ENCODE measurements around the gene LAMP1.
"Not testable (repeated sequence)": the region's sequence is repeated elsewhere in the genome, so short reads cannot be mapped to it uniquely, and the experiment has no call there.

Gene LAMP1

DNA sequence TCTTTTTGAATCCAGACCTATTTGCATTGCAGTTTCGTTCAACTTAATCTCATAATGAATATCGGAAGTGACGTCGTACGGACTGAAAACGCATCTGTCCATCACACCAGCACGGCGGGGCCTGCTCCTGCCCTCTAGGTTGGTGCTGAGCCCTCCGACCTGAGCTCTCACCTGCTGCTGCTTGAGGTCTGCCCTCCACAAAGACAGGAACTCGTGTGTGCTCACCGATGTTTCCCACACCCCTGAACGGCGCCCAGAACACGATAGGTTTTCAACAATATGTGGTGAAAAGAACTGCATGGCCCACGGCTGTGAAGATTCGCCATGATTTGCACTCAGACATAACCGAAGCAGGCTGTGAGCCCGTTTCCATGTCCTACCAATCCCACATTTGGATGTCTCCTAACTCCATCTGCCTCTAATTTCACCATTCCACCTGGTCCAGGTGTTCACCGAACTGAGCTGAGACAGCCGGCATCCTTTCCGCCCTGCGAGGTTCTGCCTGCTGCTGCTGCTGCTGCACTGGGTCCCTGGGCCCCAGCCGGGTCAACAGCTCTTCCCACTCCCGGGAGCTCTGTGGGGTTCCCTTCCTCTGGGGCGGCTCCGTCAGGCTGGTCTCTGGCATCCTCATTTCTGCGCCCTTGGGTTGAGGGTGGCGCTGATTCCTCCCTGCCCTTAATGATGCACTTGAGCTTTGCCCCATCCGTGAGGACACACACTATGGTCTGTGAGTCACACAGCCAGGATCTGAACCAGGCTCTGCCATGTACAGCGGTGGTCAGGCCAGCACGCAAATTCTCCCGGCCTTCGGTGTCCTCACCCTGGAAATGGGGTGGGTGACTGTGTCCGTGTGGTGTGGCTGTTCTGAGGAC is 46.0 kb downstream of the LAMP1 start:
- in situ Hi-C loops (cut with HindIII; ENCODE audit: low pct_unique_long_range_greater_than_20kb, low sequenced_read_pairs), result no loop called here
- DNase-seq (ENCODE audit: low read depth in 1 of 2, low spot score in 1 of 2), result no peak
- no peak for TF ChIP-seq JUND (IDR thresholded peaks at IDR 0.05; ENCODE audit: low read depth)

GRCh38 chr13:113343692-113343968 is 46.6 kb downstream of the LAMP1 start:
- in situ Hi-C loops (cut with HindIII; ENCODE audit: low pct_unique_long_range_greater_than_20kb, low sequenced_read_pairs), result no loop called here
- DNase-seq (ENCODE audit: low read depth in 1 of 2, low spot score in 1 of 2), result no peak
- no peak for TF ChIP-seq JUND (IDR thresholded peaks at IDR 0.05; ENCODE audit: low read depth)

- no peak for DNase-seq (ENCODE audit: low read depth in 1 of 2, low spot score in 1 of 2)
- TF ChIP-seq JUND (IDR thresholded peaks at IDR 0.05; ENCODE audit: low read depth), result no peak
- in situ Hi-C loops (cut with HindIII; ENCODE audit: low pct_unique_long_range_greater_than_20kb, low sequenced_read_pairs), result no loop called here
Measured at GRCh38 chr13:113345486-113345885, 48.4 kb downstream of the LAMP1 start.

DNA sequence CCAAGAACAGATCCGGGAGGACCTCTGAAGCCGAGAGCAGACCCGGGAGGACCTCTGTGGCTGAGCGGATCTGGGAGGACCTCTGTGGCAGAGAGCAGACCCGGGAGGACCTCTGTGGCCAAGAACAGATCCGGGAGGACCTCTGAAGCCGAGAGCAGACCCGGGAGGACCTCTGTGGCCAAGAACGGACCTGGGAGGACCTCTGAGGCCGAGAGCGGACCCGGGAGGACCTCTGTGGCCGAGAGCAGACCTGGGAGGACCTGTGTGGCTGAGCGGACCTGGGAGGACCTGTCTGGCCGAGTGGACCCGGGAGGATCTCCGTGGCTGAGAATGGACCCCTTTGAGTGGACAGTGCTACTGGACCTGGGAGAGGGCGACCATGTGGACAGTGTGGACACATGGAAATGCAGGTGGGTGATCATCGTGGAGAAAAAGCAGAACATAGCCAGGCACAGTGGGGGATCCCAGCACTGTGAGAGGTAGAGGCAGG is 50.7 kb downstream of the LAMP1 start:
- in situ Hi-C loops (cut with HindIII; ENCODE audit: low pct_unique_long_range_greater_than_20kb, low sequenced_read_pairs), result not testable (repeated sequence)

GRCh38 chr13:113348591-113348990 is 51.6 kb downstream of the LAMP1 start:
- no peak for TF ChIP-seq JUND (IDR thresholded peaks at IDR 0.05; ENCODE audit: low read depth)
- in situ Hi-C loops (cut with HindIII; ENCODE audit: low pct_unique_long_range_greater_than_20kb, low sequenced_read_pairs), result no loop called here
- DNase-seq (ENCODE audit: low read depth in 1 of 2, low spot score in 1 of 2), result no peak

More for the DNA sequence above, 50.7 kb downstream of the LAMP1 start:
- DNase-seq (ENCODE audit: low read depth in 1 of 2, low spot score in 1 of 2), result not testable (repeated sequence)

DNA sequence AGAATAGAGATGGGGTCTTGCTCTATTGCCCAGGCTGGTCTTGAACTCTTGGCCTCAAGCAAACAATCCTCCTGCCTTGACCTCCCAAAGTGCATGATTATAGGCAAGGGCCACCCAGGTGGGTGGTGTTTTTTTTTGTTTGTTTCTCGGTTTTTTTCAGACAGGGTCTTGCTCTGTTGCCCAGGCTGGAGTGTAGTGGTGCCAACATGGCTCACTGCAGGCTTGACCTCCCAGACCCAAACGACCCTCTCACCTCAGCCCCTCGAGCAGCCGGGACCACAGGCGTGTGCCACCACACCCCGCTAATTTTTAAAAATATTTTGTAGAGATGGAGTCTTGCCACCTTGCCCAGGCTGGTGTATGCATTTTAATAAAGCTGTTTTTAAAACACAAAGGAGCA is 52.0 kb downstream of the LAMP1 start:
- in situ Hi-C loops (cut with HindIII; ENCODE audit: low pct_unique_long_range_greater_than_20kb, low sequenced_read_pairs), result no loop called here
- TF ChIP-seq JUND (IDR thresholded peaks at IDR 0.05; ENCODE audit: low read depth), result no peak

DNA sequence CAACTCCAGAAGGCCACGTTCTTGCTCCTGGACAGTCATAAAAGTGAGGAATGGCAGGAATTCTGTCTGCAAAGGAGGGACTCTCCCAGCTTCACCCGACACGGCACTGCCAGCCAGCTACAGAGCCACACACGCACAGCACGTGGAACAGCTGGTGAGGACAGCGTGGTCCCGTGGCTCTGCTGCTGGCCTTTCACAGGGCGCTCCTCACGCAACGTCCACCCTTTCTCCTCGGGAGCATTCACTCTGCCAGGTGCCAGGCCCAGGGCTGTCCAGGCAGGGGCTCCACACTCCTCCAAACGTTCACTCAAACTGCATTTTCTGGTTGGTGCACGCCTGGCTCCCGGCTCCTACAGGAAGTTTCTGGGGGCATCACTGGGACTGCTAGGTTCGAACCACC is 52.5 kb downstream of the LAMP1 start:
- DNase-seq (ENCODE audit: low read depth in 1 of 2, low spot score in 1 of 2), result no peak
- TF ChIP-seq JUND (IDR thresholded peaks at IDR 0.05; ENCODE audit: low read depth), result no peak
- in situ Hi-C loops (cut with HindIII; ENCODE audit: low pct_unique_long_range_greater_than_20kb, low sequenced_read_pairs), result no loop called here

More for the DNA sequence above, 52.0 kb downstream of the LAMP1 start:
- DNase-seq (ENCODE audit: low read depth in 1 of 2, low spot score in 1 of 2), result no peak

DNA sequence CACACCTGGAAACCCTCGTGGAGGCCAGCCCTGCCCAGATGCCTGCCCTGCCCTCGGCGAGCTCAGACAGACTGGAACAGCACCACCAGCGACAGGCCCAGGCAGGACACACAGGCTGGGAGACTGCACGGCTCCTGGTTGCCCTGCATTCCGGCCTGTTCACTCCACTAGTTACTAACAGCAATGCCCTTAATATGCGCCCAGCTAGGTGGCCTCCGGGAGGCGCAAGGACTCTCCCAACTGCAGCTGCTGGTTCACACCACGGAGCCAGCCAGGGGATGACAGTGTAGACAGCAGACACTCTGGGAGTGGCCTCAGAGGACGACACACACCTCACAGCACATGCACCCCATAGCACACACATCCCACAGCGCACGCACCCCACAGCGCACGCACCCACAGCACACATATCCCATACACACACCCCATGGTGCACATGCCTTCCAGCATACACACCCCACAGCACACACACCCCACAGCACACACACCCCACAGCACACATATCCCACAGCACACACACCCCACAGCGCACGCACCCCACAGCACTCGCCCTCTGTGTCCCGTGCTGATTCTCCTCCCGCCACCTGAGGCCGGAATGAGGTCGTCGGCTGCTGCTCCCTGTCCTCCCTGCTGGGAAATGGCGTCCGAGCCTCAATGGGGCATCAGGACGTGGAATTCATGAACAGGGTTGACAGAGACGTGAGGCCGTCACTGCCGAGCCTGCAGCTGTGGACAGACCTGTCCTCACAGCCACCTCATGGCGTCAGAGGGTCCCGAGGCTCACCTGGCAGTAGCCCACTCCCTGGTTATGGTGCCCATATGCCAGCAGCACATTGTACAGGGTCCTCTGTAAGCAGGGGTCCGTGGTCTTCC is 53.3 kb downstream of the LAMP1 start:
- in situ Hi-C loops (cut with HindIII; ENCODE audit: low pct_unique_long_range_greater_than_20kb, low sequenced_read_pairs), result no loop called here
- no peak for DNase-seq (ENCODE audit: low read depth in 1 of 2, low spot score in 1 of 2)
- TF ChIP-seq JUND (IDR thresholded peaks at IDR 0.05; ENCODE audit: low read depth), result no peak

- in situ Hi-C loops (cut with HindIII; ENCODE audit: low pct_unique_long_range_greater_than_20kb, low sequenced_read_pairs), result no loop called here
- TF ChIP-seq JUND (IDR thresholded peaks at IDR 0.05; ENCODE audit: low read depth), result no peak
- no peak for DNase-seq (ENCODE audit: low read depth in 1 of 2, low spot score in 1 of 2)
Measured at GRCh38 chr13:113350938-113351335, 53.9 kb downstream of the LAMP1 start.

GRCh38 chr13:113351514-113352026 is 54.5 kb downstream of the LAMP1 start:
- TF ChIP-seq JUND (IDR thresholded peaks at IDR 0.05; ENCODE audit: low read depth), result no peak
- in situ Hi-C loops (cut with HindIII; ENCODE audit: low pct_unique_long_range_greater_than_20kb, low sequenced_read_pairs), result no loop called here
- DNase-seq (ENCODE audit: low read depth in 1 of 2, low spot score in 1 of 2), result no peak

DNA sequence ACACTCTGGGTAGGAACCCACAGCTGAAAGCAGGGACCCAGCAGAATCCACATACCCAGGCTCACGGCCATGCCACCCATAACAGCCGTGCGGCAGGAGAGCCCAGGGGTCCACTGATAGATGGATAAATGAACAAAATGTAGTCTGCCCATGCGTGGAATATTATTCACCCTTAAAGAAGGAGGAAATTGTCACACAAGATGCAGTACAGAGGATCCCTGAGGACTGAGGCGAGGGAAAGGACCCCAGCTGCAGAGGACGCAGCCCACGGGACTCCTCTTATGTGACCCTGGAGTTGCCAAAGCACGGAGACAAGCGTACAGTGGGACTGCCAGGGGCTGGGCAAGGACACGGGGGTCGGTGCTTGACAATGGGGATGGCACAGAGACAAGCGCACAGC is 56.2 kb downstream of the LAMP1 start:
- in situ Hi-C loops (cut with HindIII; ENCODE audit: low pct_unique_long_range_greater_than_20kb, low sequenced_read_pairs), result no loop called here
- DNase-seq (ENCODE audit: low read depth in 1 of 2, low spot score in 1 of 2), result no peak
- TF ChIP-seq JUND (IDR thresholded peaks at IDR 0.05; ENCODE audit: low read depth), result no peak

DNA sequence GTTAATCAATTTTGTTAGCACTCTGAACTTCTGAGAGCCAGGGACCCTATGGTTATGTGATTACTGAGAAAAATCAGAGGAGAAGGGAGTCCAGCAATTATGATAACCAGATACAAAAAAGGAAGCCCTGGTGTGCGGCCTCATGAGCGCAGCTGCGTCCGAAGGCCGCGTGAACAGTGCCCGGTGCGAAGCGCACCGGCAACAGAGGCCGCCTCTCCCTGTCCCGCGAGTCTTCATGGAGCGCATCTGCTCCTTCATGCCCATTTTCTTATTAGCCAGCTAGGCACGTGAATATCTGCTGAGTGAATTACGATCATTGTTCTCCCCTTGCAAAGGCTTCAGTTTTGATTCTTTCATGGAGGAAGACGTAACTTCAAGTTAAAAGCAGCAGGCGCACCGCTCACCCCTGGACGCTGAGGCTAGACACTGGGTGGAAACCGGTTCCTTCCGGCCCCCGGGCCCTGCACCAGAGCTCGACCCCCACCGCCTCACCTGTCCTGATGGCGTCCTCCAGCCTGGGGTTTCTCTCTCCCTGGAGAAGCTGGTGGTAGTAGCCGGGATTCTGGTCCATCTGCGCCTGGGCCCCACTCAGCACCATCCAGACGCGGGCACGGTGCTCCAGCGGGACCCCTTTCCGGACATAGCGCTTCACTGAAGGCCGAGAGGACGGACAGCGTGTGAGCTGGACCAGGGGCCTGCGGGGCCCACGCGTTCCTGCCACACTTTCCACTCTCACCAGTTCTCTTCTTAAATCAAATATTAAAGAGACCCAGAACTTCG is 58.0 kb downstream of the LAMP1 start:
- in situ Hi-C loops (cut with HindIII; ENCODE audit: low pct_unique_long_range_greater_than_20kb, low sequenced_read_pairs), result no loop called here
- no peak for TF ChIP-seq JUND (IDR thresholded peaks at IDR 0.05; ENCODE audit: low read depth)
- DNase-seq (ENCODE audit: low read depth in 1 of 2, low spot score in 1 of 2), result no peak

Data from T47D (cell line).